GM18867 (cell line): ENCODE measurements around the gene CCDC69.
"Not testable (repeated sequence)": the region's sequence is repeated elsewhere in the genome, so short reads cannot be mapped to it uniquely, and the experiment has no call there.

Source experiments
- ATAC-seq: cut with Tn5 transposase; IDR thresholded peaks from one replicate; pipeline ENCODE4 v1.9.1; 2021; ENCODE audit warnings: mild to moderate bottlenecking, moderate library complexity; ENCODE audit not compliant: unreplicated experiment

The CCDC69 gene

DNA sequence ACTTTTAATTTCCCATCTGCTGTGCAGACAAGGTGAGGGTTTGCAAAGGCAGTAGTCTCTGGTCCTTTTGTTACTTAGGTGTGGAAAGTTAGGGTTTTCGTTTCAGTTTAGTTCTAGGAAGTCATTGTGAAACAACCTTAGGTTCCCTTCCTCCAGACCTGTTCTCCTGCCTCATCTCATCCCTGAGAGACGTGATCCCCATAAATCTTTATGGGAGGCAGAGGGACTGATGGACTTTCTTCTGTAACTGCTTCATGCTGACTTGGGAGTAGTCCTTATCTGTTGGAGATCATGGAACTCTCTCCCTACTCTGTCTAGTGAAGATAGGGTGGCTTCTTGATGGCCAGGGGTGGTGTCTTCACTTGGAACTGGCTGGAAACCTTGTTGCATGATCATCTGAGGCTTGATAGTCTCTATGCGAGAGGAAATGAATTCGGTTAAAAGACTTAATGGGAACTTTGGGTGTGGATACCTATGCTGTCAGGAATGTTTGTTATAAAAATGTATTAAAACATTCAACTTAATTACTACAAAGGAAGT lies 21.9 kb upstream of the CCDC69 start:
- ATAC-seq = no peak

DNA sequence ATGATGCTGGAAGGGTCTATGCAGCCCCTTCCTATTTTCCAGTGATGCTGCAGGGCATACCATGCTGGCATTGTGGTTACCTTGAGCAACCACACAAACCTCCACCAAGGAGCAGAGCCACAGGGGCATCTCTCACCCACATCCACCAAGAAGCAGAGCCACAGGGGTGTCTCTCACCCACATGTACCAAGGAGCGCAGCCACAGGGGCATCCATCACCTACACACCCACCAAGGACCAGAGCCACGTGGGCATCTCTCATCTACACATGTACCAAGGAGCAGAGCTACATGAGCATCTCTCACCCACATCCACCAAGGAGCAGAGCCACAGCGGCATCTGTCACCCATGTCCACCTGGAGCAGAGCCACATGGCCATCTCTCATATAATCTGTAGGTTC lies 20.3 kb upstream of the CCDC69 start:
- ATAC-seq = no peak

DNA sequence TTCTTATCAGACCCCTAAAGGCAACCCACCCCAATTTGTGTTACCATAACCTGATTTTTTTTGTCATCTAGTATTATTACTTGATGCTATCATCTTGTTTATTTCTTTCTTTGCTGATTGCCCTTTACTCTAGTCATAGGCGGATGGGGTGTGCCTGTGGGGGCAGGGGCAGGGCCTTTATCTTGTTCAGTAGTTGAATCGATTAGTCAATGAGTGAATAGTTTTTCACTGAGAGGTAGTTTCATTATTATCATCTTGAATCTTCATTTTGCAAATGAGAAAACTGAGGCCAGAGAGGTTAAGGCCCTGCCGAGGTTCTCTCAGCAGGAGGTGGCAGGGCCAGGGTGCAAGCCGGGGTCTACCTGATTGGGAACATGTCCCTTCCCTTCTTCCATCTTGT lies 19.7 kb upstream of the CCDC69 start:
- no peak for ATAC-seq

DNA sequence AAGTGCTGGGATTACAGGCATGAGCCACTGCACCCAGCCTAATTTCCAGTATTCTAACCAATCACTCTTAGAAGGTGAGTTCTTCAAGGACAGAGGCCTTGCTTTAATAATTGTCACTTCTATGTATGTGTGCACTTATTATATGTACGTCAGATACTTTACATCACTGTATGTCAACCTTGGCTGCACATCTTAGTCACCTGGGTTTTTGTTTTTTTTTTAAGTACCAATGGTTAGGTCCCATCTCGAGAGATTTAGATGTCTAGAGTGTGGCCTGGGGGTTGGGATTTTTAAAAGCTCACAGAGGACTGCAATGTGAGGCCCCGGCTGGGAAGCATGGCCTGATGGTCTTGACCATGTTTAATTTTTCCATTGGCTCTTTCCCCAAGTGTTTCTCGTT lies 19.2 kb upstream of the CCDC69 start:
- ATAC-seq = no peak

DNA sequence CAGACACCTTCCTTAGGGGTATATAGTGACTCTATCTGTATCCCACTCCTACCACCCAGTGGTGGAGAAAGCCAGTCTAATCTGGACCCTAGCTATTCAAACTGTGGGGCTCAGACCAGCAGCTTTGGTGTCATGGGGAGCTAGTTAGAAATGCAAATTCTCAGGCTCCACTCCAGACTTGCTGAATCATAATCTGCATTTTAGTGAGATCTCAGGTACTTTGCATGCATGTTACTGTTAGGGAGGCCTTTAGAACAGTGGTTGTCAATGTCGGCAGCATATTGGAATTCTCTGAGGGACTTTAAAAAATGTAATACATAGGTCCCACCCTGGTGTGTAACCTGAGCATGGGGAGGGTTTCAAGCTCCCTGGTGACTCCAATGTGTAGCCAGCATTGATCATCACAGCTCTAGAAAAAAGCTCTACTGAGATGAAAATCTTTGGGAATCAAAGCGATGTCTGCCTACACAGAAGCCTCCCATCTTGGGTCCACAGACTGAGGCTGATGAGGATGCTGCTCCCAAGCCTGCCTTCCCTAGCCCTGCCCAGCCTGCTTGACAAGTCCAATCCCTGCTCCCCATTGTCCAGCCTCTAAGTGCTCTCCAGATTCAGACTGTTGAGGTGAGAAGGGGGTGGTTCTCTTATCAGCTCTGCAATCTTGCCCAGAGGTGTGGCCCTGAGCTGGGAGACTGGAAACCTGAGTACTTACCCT lies 17.2 kb upstream of the CCDC69 start:
- ATAC-seq = peak; percentile 34

DNA sequence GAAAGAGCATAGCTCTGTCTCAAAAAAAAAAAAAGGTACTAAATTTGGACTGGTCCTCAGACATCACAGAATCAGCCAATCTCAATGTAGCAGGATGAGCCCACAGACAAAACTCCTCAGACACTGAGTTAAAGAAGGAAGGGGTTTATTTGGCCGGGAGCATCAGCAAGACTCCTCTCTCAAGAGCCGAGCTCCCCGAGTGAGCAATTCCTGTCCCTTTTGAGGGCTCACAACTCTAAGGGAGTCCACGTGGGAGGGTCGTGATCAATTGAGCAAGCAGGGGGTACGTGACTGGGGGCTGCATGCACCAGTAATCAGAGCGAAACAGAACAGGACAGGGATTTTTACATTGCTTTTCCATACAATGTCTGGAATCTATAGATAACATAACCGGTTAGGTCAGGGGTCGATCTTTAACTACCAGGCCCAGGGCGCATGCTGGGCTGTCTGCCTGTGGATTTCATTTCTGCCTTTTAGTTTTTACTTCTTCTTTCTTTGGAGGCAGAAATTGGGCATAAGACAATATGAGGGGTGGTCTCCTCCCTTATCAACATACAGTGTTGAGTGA lies 16.5 kb upstream of the CCDC69 start:
- not testable (repeated sequence) for ATAC-seq

DNA sequence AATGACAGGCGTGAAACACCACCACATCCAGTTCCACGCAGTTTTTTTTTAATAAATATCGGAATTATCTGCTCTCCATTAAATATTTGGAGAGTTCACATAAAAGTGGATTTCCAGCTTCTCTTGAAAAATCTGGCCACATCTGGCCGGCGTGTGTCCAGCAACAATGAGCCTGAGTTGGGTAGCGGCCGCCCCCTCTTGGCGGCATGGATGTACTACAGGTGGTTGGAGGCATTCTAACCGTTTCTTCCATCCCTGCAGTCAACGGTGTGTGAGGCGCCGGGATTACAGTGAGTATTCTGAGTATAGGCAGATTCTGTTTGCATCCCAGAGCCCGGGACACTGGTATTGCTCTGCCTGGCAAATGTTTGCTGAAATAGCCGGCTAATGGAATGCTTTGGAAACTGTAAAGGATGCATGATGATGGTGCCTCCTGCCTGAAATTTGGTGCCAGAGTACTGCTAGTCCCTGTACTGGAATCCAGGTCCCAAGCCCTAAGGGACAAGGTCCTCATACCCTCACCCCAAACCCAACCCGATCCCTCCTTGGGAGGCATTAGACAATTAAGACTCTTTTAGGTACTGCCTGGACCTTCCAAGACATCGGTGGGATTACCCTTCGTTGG lies 15.5 kb upstream of the CCDC69 start:
- peak; percentile 37 for ATAC-seq

DNA sequence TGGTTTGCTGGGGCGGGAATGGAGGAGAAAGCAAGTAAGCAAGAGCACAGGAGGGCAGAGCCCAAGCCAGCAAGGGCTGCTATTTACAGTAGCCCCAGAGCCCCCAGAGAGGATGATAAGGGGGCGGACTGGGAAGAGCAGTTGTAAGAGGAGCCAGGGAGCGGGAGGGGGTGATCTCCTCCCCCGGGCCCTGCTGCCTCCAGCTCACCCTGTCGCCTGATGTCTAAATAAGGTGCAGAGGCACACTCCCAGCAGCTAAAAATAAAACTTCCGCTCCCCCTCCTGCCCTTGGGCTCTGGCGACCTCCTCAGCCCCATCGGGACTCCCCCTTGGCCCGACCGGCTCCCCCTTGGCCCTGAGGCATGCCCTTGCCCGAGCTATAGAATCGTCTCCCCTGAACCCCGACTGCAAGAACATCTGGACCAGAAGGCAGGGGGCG lies 14.4 kb upstream of the CCDC69 start:
- ATAC-seq = no peak

DNA sequence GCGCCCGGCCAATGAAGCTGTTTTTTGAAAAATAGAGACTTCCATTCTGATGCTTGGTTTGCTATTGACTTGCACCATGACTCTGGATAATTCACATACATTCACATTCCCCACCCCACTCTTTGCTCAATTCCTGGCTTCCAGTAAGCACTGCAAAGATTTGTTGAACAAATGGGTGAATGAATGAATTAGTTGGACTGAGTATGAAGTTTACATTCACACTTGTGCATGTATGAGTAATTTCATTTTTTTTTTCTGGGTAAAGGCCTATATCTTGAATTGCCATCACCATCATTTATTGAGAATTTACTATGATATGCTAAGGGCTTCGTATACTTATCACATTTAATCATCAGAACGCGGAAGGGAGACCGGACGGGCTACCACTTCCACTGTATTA lies 13.8 kb upstream of the CCDC69 start:
- ATAC-seq = no peak

DNA sequence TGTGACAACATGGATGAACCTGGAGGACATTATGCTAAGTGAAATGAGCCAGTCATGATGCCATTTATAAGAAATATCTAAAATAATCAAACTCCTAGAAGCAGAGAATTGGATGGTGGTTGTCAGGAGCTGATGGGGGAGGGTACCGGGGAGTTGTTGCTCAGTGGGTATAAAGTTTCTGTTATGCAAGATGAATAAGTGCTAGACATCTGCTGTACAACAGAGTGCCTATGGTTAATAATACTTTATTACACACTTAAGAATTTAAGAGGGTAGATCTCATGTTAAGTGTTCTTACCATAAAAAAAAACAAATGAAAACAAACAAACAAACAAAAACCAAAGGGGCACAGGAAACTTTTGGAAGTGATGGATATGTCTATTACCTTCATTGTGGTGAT lies 13.0 kb upstream of the CCDC69 start:
- no peak for ATAC-seq

DNA sequence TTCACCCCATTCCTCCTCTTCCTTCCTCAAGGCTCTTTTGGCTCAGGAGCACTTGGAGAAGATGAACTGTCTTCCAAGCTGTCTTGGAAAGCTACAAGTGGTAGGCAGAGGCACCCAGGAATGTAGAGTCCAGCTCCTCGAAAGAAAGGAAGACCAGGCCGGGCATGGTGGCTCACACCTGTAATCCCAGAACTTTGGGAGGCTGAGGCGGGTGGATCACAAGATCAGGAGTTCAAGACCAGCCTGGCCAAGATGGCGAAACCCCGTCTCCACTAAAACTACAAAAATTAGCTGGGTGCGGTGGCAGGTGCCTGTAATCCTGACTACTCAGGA lies 11.3 kb upstream of the CCDC69 start:
- ATAC-seq = not testable (repeated sequence)

DNA sequence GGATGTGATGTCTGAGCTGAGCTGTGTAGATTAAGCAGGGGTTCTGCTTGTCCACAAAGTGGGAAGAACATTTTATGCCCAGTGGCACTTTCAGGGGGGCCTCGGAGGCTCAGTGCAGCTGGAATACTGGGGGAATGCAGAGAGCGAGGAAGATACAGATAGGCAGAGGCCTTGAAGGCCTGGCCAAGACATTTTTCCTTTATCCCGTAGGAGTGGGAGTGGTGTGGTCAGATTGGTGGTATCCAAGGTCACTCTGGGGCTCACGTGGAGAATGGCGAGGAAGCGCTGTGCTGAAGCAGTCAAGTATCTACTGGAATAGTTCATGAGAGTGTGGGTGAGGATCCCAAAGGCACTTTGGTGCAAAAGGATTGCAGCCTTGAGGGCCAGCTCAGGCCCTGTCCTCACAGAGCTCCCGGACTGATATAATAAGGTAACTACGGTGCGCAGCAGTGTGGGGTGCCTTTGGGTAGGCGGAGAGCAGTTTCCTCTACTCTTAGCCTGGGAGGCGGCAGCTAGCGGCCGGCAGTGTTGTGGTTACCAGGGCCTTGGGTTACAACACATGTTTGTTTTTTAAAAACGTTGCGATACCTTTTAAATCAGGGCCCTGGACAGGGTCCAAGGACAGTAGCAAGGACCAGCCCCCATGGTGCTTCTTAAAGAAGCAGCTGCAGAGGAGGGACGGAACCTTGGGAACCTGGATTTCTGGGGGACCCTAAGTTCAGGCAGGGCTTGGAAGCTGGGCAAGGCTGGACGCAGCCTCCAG lies 10.8 kb upstream of the CCDC69 start:
- ATAC-seq = peak; percentile 70

DNA sequence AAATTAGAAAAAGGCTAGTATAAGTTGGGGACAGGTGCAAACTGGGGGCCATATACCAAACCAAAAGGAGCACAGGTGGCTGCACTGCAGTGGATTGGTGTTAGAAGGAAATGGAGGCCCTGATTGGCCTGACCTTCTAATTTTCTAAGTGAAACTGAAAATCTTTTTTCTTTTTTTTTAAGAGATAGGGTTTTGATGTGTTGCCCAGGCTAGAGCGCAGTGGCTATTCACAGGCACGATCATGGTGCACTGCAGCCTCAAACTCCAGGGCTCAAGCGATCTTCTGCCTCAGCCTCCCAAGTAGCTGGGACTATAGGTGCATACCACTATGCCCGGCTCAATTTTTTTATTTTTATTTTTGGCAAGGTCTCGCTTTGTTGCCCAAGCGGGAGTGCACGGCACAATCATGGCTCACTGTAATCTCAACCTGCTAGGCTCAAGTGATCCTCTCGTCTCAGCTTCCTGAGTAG lies 9.8 kb upstream of the CCDC69 start:
- ATAC-seq = peak; percentile 68

DNA sequence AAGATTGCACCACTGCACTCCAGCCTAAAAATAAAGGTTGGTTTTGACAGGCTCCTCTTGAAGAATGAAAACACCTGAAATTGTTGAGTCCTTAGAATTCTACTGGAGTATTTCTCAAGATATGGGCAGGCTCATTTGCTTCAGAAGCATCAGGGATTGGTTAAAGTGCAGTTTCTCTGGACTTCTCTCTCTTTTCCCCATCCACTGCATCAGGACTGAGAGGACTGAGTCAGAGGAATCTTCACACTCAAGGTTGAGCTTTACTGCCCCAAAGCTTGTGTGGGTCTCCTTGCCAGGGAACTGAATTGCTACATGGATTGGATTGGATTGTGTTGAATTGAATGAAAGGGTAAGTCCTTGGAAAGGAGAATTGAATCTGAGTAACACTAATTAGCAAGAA lies 7.5 kb upstream of the CCDC69 start:
- no peak for ATAC-seq

DNA sequence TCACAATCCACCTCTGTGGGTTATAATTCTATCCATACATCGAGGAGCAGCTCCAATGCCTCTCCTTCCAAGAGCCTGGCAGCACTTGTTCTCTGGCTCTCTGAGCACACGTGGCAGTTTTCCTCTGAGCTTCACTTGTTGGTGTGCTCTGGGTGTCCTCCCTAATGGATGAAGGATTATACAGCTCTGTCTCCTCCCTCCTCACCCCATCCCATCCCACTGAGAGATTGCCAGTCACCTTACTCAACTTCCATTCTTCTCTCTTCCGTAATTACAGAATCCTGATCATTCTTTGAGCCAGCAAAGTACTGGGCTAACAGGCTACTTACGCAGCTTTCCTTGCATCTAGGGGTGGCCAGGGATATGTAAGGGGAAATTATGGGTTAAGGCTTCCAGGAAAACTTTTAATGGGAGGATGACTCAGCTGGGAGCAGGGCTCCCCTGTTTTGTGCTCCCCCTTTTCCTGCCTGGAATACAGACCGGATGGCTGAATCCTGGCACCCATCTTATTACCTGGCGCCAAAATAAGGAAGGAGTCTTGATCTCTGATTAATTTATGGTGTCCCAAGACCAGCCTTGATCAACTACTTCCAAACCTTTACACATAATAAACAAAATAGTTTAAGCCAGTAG lies 6.3 kb upstream of the CCDC69 start:
- ATAC-seq = no peak

DNA sequence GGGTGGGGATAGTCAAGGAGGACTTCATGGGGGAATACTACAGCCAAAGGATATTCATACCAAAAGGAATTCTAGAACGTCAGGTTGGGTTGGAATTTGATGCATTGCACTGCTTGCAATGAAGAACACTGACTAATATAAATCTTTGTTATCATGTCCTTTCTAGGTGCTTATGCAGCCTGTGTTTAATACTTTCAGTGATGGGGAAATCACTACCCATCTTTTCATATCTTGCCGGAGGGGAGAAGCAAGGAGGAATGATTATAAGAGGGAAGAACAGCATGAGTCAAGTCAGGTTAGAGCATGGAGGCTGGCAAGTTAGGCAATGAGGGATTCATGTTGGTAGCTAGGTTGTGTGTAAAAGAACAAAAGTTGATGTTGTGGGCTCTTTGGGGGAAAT lies 5.1 kb upstream of the CCDC69 start:
- ATAC-seq = no peak

DNA sequence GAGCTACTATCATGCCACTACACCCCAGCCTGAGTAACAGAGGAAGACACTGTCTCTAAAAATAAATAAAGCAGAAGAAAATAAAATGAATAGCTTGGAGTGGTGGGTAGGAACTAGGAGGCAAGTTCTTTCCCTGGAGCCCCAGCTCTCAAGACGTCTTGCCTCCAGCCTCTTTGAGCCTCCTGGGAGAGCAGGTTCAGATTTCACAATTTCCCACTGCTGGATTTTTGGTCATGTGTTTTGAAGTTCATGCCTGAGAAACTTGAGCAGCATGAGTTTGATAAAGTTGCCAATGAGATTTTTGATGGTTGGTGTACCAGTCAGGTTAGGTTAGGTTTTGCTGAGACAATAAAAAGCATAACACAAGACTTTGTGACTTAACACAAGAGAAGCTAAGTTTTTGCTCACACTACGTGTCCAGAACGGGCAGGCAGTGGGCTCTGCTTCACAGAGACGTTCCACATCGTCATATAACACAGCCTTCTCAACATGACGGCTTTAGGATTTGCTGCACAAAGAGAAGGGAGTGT lies 4.1 kb upstream of the CCDC69 start:
- no peak for ATAC-seq

DNA sequence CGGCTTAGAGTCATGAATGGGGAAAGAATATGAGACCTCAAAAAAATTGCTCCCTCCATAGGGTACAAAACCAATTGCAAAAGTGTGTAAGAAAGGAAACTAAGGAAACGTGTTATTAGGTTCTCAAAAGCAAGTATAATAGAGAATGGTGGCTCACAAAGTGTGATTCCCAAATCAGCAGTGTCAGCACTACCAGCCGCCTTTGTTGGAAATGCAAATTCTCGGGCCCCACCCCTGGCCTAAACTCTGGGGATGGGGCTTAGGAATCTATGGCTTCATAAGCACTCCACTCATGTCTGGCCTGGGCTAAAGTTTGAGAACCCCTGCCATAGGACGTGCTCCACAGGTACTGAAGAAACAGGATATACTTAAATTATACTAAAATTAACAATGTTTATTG lies 1.6 kb upstream of the CCDC69 start:
- no peak for ATAC-seq

DNA sequence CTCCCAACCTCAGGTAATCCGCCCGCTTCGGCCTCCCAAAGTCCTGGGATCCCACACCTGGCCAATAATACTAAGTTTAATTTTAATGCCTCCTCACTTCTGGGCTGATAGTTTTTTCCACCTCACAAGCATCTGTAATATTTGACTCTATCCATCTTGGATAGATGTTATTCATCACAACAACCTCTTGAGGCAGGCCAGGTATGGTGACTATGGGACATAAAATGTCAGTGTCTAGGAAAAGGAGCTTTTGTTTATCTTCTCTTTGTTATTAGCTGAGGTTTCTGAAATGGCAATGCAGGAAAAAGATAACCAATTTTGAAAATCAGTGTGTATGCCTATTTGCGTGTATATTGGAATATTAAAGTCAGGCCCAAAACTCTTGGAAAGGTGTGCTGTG lies 1.2 kb upstream of the CCDC69 start:
- no peak for ATAC-seq

DNA sequence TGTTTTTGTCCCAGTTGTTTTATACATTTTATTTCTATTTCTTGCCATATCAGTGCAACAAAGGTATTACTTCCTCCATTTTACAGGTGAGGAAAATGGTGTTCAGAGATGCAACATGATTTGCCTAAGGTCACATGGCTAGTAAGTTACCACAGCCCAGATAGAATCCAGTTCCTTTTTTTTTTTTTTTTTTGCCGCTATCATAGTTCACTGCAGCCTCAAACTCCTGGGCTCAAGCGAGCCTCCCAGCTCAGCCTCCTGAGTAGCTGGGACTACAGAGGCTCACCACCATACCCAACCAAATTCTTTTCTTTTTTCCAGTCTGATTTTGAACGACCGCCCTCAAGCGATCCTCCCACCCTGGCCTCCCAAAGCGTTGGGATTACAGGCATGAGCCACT lies 480 bp upstream of the CCDC69 start:
- no peak for ATAC-seq
